ENCODE measurements around the gene CDHR3.

DNA sequence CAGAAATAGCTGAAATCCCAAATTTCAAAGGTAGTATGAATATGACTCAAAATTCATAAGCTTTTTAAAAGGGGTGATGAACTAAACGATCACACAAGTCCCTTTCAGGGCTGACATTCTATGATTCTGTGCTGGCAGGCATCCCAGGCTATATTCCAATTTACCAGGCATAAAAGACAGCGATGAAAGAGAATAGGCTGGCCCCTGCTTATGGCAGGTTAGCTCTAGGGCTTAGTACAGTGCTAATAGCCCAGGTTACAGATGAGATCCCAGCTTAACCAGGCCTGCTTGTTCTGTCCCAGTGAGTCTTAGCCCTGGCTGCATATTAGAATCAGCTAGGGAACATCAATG is 56.4 kb downstream of the CDHR3 start:
- TF ChIP-seq, protein P1, sequence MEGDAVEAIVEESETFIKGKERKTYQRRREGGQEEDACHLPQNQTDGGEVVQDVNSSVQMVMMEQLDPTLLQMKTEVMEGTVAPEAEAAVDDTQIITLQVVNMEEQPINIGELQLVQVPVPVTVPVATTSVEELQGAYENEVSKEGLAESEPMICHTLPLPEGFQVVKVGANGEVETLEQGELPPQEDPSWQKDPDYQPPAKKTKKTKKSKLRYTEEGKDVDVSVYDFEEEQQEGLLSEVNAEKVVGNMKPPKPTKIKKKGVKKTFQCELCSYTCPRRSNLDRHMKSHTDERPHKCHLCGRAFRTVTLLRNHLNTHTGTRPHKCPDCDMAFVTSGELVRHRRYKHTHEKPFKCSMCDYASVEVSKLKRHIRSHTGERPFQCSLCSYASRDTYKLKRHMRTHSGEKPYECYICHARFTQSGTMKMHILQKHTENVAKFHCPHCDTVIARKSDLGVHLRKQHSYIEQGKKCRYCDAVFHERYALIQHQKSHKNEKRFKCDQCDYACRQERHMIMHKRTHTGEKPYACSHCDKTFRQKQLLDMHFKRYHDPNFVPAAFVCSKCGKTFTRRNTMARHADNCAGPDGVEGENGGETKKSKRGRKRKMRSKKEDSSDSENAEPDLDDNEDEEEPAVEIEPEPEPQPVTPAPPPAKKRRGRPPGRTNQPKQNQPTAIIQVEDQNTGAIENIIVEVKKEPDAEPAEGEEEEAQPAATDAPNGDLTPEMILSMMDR (IDR thresholded peaks at IDR 0.05; ENCODE audit: low read depth, low read length, missing input control) = no peak
- no peak for TF ChIP-seq TAF1 (conservative IDR thresholded peaks at IDR 0.05)

All from liver (tissue), 3 donors.